ENCODE data around the gene ARL6IP6.

Gene ARL6IP6

GRCh38 chr2:152718076-152718908 lies at the start of gene ARL6IP6:
Gene ARL6IP6, plus strand, starts transcription at chr2:152718620. Its CDS starts 5 bp downstream, at chr2:152718625.
- peak; percentile 91 for DNase-seq (ENCODE audit: low spot score)

- DNase-seq (ENCODE audit: low spot score), result no peak
Measured at GRCh38 chr2:152674334-152674733, 44.1 kb upstream of the ARL6IP6 start.

- no peak for DNase-seq (ENCODE audit: low spot score)
Measured at GRCh38 chr2:152676461-152676860, 42.0 kb upstream of the ARL6IP6 start.

GRCh38 chr2:152678808-152679207 lies 39.6 kb upstream of the ARL6IP6 start:
- DNase-seq (ENCODE audit: low spot score), result no peak

GRCh38 chr2:152682663-152683062 lies 35.8 kb upstream of the ARL6IP6 start:
- DNase-seq (ENCODE audit: low spot score), result no peak

- DNase-seq (ENCODE audit: low spot score), result no peak
Measured at GRCh38 chr2:152683400-152683799, 35.0 kb upstream of the ARL6IP6 start.

- DNase-seq (ENCODE audit: low spot score), result peak; percentile 8
Measured at GRCh38 chr2:152686321-152686720, 32.1 kb upstream of the ARL6IP6 start.

GRCh38 chr2:152693033-152693432 lies 25.4 kb upstream of the ARL6IP6 start:
- DNase-seq (ENCODE audit: low spot score), result no peak

GRCh38 chr2:152694161-152694661 lies 24.2 kb upstream of the ARL6IP6 start:
- DNase-seq (ENCODE audit: low spot score), result peak; percentile 30

GRCh38 chr2:152695763-152696162 lies 22.7 kb upstream of the ARL6IP6 start:
- DNase-seq (ENCODE audit: low spot score), result no peak

GRCh38 chr2:152696476-152696875 lies 21.9 kb upstream of the ARL6IP6 start:
- peak; percentile 7 for DNase-seq (ENCODE audit: low spot score)

GRCh38 chr2:152701198-152701597 lies 17.2 kb upstream of the ARL6IP6 start:
- DNase-seq (ENCODE audit: low spot score), result no peak

GRCh38 chr2:152706477-152707021 lies 11.9 kb upstream of the ARL6IP6 start:
- DNase-seq (ENCODE audit: low spot score), result no peak

- no peak for DNase-seq (ENCODE audit: low spot score)
Measured at GRCh38 chr2:152708742-152709141, 9.7 kb upstream of the ARL6IP6 start.

GRCh38 chr2:152710713-152711112 lies 7.7 kb upstream of the ARL6IP6 start:
- DNase-seq (ENCODE audit: low spot score), result no peak

GRCh38 chr2:152715112-152715511 lies 3.3 kb upstream of the ARL6IP6 start:
- no peak for DNase-seq (ENCODE audit: low spot score)

- DNase-seq (ENCODE audit: low spot score), result peak; percentile 16
Measured at GRCh38 chr2:152715854-152716428, 2.5 kb upstream of the ARL6IP6 start.

- no peak for DNase-seq (ENCODE audit: low spot score)
Measured at GRCh38 chr2:152716805-152717227, 1.6 kb upstream of the ARL6IP6 start.

GRCh38 chr2:152717228-152718075 lies 968 bp upstream of the ARL6IP6 start, which contains the start of gene PRPF40A:
Gene PRPF40A, minus strand, starts transcription at chr2:152717461. Its CDS starts 22 bp downstream, at chr2:152717439.
- DNase-seq (ENCODE audit: low spot score), result peak; percentile 99

- DNase-seq (ENCODE audit: low spot score), result peak; percentile 9
Measured at GRCh38 chr2:152718909-152719645, 657 bp downstream of the ARL6IP6 start.

GRCh38 chr2:152720794-152721193 lies 2.4 kb downstream of the ARL6IP6 start:
- no peak for DNase-seq (ENCODE audit: low spot score)

All from AG08395 (cell line).